GM12878 (cell line): ENCODE results near the gene DXO. TPM values are rescaled to one million over a fixed set of nuclear protein-coding genes. Genes with fewer than 3 reads are reported as not detected.
A peak's percentile ranks its signal among the peaks of the same experiment; 100 is the strongest.

Source experiments
- ASH2L ChIP-seq: fragments of 300-600, 200-600 bp; sonication (generic); IDR thresholded peaks from 2 replicates; pipeline ENCODE4 v1.6.1; 2017; ENCODE audit warnings: low read depth, mild to moderate bottlenecking, borderline replicate concordance
- BCL11A ChIP-seq: IDR thresholded peaks from 2 replicates; pipeline ENCODE4 v1.6.1; 2011; ENCODE audit warnings: low read depth, low read length
- BMI1 ChIP-seq: fragments of 450-650 bp; IDR thresholded peaks from 2 replicates; pipeline ENCODE4 v1.6.1; 2016; ENCODE audit warnings: mild to moderate bottlenecking, moderate library complexity, borderline replicate concordance
- BRCA1 ChIP-seq: IDR thresholded peaks from 2 replicates; pipeline ENCODE4 v1.6.1; 2011; ENCODE audit warnings: low read depth, low read length, improper control_type of control experiment
- CBX5 ChIP-seq: sonication (generic); IDR thresholded peaks from 2 replicates; pipeline ENCODE4 v1.6.1; 2016; ENCODE audit warnings: low read depth, moderate library complexity, mild to moderate bottlenecking, inconsistent platforms
- CEBPB ChIP-seq, 2 experiments: fragments of 150-350 bp in 1 of 2; IDR thresholded peaks; 2 replicates each; pipeline ENCODE4 v1.6.1; 2012 to 2014; ENCODE audit warnings: low read depth in 2 of 2, low read length in 2 of 2, borderline replicate concordance in 1 of 2, inconsistent platforms in 1 of 2
- CREB1 ChIP-seq: IDR thresholded peaks from 2 replicates; pipeline ENCODE4 v1.6.1; 2012; ENCODE audit warnings: low read depth, mild to moderate bottlenecking, inconsistent platforms
- GATAD2B ChIP-seq: fragments of 450-650 bp; conservative IDR thresholded peaks from 2 replicates; pipeline ENCODE4 v1.6.1; 2017; ENCODE audit warnings: low read depth, mild to moderate bottlenecking, moderate library complexity
- IRF4 ChIP-seq: IDR thresholded peaks from 2 replicates; pipeline ENCODE4 v1.6.1; 2011; ENCODE audit warnings: low read depth, low read length
- JUNB ChIP-seq: IDR thresholded peaks from 2 replicates; pipeline ENCODE4 v1.6.1; 2016; ENCODE audit warnings: antibody characterized with exemption, mild to moderate bottlenecking
- MTA2 ChIP-seq: fragments of 450-650 bp; IDR thresholded peaks from 2 replicates; pipeline ENCODE4 v1.6.1; 2016; ENCODE audit warnings: low read depth, mild to moderate bottlenecking, moderate library complexity
- MXI1 ChIP-seq: fragments of 150-350 bp; IDR thresholded peaks from 2 replicates; pipeline ENCODE4 v1.6.1; 2011; ENCODE audit warnings: low read depth, mild to moderate bottlenecking, inconsistent platforms, low read length, improper control_type of control experiment
- NFYA ChIP-seq: IDR thresholded peaks from 2 replicates; pipeline ENCODE4 v1.6.1; 2011; ENCODE audit warnings: low read depth, mild to moderate bottlenecking, low read length, improper control_type of control experiment, borderline replicate concordance
- RAD21 ChIP-seq: IDR thresholded peaks from 2 replicates; pipeline ENCODE4 v1.6.1; 2011; ENCODE audit warnings: mild to moderate bottlenecking, low read depth, low read length, moderate library complexity; ENCODE audit not compliant: insufficient read depth
- SIX5 ChIP-seq: IDR thresholded peaks from 2 replicates; pipeline ENCODE4 v1.6.1; 2011; ENCODE audit warnings: mild to moderate bottlenecking, low read depth, low read length, moderate library complexity; ENCODE audit not compliant: severe bottlenecking
- STAT3 ChIP-seq: IDR thresholded peaks from 2 replicates; pipeline ENCODE4 v1.6.1; 2011; ENCODE audit warnings: low read depth, low read length, improper control_type of control experiment
- ZNF274 ChIP-seq: IDR thresholded peaks from one replicate; pipeline ENCODE4 v1.8.0; 2011; ENCODE audit not compliant: insufficient read length, insufficient read depth
- polyA plus RNA-seq, 11 experiments: library from polyadenylated mRNA; depleted of rRNA in 4 of 11; unstranded in 6 of 11; stranded (reverse) in 5 of 11; fragments of >200 nt; fragmentation: Nextera tagmentation in 4 of 11; fragmentation: Illumina TruSeq in 1 of 11; extraction: Ambion mirVana in 4 of 11; extraction: Trizol in 1 of 11; gene quantifications; 1 replicate in 1 of 11; 2 replicates in 10 of 11; pipeline versions ENCODE4 v1.2.1 to v1.2.3, GENCODE V29; 2011 to 2016; ENCODE audit warnings: inconsistent platforms in 2 of 11, missing spikeins in 2 of 11, low read depth in 1 of 11
- total RNA-seq, 4 experiments: library from RNA; depleted of rRNA in 3 of 4; stranded (reverse); fragments of >200 nt in 3 of 4; fragmentation: Illumina TruSeq in 1 of 4; extraction: Trizol in 1 of 4; gene quantifications; 2 replicates each; pipeline versions ENCODE4 v1.2.1 to v1.2.3, GENCODE V29; 2013 to 2021
- TF ChIP-seq, protein P1 (sequence below): IDR thresholded peaks from 2 replicates; pipeline ENCODE4 v1.6.1; 2012; ENCODE audit warnings: improper control_type of control experiment, low read depth, low read length; ENCODE audit not compliant: insufficient replicate concordance
- TF ChIP-seq, protein P2 (sequence below): IDR thresholded peaks from 2 replicates; pipeline ENCODE4 v1.6.1; 2011; ENCODE audit warnings: low read depth, low read length, improper control_type of control experiment, borderline replicate concordance
- TF ChIP-seq, protein P3 (sequence below): fragments of 450-650 bp; IDR thresholded peaks from 2 replicates; pipeline ENCODE4 v1.6.1; 2016; ENCODE audit warnings: mild to moderate bottlenecking
- TF ChIP-seq, protein P4 (sequence below): fragments of 150-350 bp; IDR thresholded peaks from 2 replicates; pipeline ENCODE4 v1.6.1; 2016; ENCODE audit warnings: low read depth, low read length

The DXO gene
- total and polyA plus RNA-seq, 10 of the 15 experiments (the other 5 are each of a cell fraction or from before 2014, with no cell fraction given) = 4.5 to 21.4 (median 16.3) TPM

DNA sequence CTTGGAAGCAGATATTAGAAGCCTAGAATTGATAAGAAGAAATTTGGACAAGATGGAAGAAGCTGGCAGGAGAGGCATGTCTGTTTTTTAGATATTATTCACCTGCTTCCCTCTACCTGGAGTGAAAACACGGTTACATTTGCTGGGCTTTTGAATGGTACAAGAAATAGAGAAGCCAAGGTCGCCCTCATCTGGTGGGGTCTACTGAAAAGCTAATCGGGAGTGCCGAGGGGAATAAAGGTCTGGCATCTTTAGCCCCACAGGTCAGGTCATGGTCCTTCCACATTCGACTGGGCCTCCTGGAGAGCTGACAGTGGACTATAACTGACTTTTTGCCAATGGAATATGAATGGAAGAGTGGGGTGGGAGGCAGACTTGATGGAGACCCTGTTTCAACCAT lies 49.0 kb downstream of the DXO start (continued):
- TF ChIP-seq, protein P1, sequence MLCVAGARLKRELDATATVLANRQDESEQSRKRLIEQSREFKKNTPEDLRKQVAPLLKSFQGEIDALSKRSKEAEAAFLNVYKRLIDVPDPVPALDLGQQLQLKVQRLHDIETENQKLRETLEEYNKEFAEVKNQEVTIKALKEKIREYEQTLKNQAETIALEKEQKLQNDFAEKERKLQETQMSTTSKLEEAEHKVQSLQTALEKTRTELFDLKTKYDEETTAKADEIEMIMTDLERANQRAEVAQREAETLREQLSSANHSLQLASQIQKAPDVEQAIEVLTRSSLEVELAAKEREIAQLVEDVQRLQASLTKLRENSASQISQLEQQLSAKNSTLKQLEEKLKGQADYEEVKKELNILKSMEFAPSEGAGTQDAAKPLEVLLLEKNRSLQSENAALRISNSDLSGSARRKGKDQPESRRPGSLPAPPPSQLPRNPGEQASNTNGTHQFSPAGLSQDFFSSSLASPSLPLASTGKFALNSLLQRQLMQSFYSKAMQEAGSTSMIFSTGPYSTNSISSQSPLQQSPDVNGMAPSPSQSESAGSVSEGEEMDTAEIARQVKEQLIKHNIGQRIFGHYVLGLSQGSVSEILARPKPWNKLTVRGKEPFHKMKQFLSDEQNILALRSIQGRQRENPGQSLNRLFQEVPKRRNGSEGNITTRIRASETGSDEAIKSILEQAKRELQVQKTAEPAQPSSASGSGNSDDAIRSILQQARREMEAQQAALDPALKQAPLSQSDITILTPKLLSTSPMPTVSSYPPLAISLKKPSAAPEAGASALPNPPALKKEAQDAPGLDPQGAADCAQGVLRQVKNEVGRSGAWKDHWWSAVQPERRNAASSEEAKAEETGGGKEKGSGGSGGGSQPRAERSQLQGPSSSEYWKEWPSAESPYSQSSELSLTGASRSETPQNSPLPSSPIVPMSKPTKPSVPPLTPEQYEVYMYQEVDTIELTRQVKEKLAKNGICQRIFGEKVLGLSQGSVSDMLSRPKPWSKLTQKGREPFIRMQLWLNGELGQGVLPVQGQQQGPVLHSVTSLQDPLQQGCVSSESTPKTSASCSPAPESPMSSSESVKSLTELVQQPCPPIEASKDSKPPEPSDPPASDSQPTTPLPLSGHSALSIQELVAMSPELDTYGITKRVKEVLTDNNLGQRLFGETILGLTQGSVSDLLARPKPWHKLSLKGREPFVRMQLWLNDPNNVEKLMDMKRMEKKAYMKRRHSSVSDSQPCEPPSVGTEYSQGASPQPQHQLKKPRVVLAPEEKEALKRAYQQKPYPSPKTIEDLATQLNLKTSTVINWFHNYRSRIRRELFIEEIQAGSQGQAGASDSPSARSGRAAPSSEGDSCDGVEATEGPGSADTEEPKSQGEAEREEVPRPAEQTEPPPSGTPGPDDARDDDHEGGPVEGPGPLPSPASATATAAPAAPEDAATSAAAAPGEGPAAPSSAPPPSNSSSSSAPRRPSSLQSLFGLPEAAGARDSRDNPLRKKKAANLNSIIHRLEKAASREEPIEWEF = no peak
- no peak for TF ChIP-seq SIX5
- no peak for TF ChIP-seq BMI1
- no peak for TF ChIP-seq ZNF274
- TF ChIP-seq, protein P2, sequence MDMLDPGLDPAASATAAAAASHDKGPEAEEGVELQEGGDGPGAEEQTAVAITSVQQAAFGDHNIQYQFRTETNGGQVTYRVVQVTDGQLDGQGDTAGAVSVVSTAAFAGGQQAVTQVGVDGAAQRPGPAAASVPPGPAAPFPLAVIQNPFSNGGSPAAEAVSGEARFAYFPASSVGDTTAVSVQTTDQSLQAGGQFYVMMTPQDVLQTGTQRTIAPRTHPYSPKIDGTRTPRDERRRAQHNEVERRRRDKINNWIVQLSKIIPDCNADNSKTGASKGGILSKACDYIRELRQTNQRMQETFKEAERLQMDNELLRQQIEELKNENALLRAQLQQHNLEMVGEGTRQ = no peak
- TF ChIP-seq MTA2 = no peak
- TF ChIP-seq MXI1 = no peak
- no peak for TF ChIP-seq CREB1
- TF ChIP-seq, protein P3, sequence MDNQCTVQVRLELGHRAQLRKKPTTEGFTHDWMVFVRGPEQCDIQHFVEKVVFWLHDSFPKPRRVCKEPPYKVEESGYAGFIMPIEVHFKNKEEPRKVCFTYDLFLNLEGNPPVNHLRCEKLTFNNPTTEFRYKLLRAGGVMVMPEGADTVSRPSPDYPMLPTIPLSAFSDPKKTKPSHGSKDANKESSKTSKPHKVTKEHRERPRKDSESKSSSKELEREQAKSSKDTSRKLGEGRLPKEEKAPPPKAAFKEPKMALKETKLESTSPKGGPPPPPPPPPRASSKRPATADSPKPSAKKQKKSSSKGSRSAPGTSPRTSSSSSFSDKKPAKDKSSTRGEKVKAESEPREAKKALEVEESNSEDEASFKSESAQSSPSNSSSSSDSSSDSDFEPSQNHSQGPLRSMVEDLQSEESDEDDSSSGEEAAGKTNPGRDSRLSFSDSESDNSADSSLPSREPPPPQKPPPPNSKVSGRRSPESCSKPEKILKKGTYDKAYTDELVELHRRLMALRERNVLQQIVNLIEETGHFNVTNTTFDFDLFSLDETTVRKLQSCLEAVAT = peak; percentile 72
- no peak for TF ChIP-seq CEBPB (IDR thresholded peaks at IDR 0.05; ENCODE audit: borderline replicate concordance in 1 of 2, low read depth in 2 of 2, low read length in 2 of 2)
- no peak for TF ChIP-seq JUNB
- TF ChIP-seq CBX5 = no peak
- TF ChIP-seq IRF4 = 0 out of 2 replicates have a peak, but pooled peaks have one; percentile 17
- TF ChIP-seq STAT3 = no peak
- TF ChIP-seq NFYA = no peak
- TF ChIP-seq, protein P4, sequence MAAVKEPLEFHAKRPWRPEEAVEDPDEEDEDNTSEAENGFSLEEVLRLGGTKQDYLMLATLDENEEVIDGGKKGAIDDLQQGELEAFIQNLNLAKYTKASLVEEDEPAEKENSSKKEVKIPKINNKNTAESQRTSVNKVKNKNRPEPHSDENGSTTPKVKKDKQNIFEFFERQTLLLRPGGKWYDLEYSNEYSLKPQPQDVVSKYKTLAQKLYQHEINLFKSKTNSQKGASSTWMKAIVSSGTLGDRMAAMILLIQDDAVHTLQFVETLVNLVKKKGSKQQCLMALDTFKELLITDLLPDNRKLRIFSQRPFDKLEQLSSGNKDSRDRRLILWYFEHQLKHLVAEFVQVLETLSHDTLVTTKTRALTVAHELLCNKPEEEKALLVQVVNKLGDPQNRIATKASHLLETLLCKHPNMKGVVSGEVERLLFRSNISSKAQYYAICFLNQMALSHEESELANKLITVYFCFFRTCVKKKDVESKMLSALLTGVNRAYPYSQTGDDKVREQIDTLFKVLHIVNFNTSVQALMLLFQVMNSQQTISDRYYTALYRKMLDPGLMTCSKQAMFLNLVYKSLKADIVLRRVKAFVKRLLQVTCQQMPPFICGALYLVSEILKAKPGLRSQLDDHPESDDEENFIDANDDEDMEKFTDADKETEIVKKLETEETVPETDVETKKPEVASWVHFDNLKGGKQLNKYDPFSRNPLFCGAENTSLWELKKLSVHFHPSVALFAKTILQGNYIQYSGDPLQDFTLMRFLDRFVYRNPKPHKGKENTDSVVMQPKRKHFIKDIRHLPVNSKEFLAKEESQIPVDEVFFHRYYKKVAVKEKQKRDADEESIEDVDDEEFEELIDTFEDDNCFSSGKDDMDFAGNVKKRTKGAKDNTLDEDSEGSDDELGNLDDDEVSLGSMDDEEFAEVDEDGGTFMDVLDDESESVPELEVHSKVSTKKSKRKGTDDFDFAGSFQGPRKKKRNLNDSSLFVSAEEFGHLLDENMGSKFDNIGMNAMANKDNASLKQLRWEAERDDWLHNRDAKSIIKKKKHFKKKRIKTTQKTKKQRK = no peak
- no peak for TF ChIP-seq ASH2L
- TF ChIP-seq BCL11A = no peak
- peak; percentile 79 for TF ChIP-seq RAD21
- no peak for TF ChIP-seq GATAD2B
- TF ChIP-seq BRCA1 = no peak
